HepG2 (cell line): ENCODE measurements around the gene MEX3A. TPM values are rescaled to one million over a fixed set of nuclear protein-coding genes. Genes with fewer than 3 reads are reported as not detected.
"Not testable (repeated sequence)": the region's sequence is repeated elsewhere in the genome, so short reads cannot be mapped to it uniquely, and the experiment has no call there.

Experiments
- ATAC-seq: fragments of 200-7000 bp; cut with Tn5 transposase; 3 replicates; pipeline ENCODE4 v1.9.1; 2020; ENCODE audit warnings: mild to moderate bottlenecking, moderate library complexity
- BruUV-seq: library from RNA; stranded (reverse); fragments of 400-500 nt; replicated peaks from 2 replicates; lab custom pipeline; 2021; lab: Mats Ljungman, UMichigan
- CTCF ChIA-PET: fragments of 300-600 bp; formaldehyde crosslinking; extraction: SDS; loops from one replicate; lab custom pipeline; 2021; ENCODE audit warnings: low total read pairs, inconsistent platforms, low intra/inter-chr PET ratio; lab: Yijun Ruan, JAX
- POLR2A ChIA-PET: fragments of 350-600 bp; sonication (Branson Sonifier 250); formaldehyde crosslinking; loops from one replicate; lab custom pipeline; 2020; ENCODE audit warnings: antibody characterized with exemption, inconsistent platforms; lab: Yijun Ruan, JAX
- DNase-seq: peaks from one replicate; pipeline ENCODE4 v3.0.0-alpha.2; 2015; ENCODE audit warnings: low spot score
- FAIRE-seq: peaks from 3 replicates; lab custom pipeline; 2011; peaks lifted over from hg19 to GRCh38; lab: Jason Lieb, UNC
- H2AFZ ChIP-seq: one replicate; pipeline ENCODE4 v1.6.1; 2011; ENCODE audit warnings: low read length, inconsistent platforms
- H3K27ac ChIP-seq: fragments of 300-600 bp; 3 replicates; pipeline ENCODE4 v1.8.0; 2011; ENCODE audit warnings: mixed run types, mild to moderate bottlenecking, mixed read lengths, low read length, inconsistent platforms; ENCODE audit not compliant: insufficient read depth; ENCODE audit errors: extremely low read length
- H3K27me3 ChIP-seq, 2 experiments: fragments of 200-600 bp in 1 of 2; 2 replicates in 1 of 2; 3 replicates in 1 of 2; pipeline versions ENCODE4 v1.6.0 to v1.8.0; 2011; ENCODE audit warnings: low read length in 2 of 2, mild to moderate bottlenecking in 2 of 2, moderate library complexity in 2 of 2, inconsistent platforms in 1 of 2; ENCODE audit not compliant: insufficient read depth in 2 of 2, control insufficient read depth in 1 of 2
- H3K36me3 ChIP-seq, 2 experiments: fragments of 200-600 bp in 1 of 2; replicated peaks in 1 of 2; 2 replicates in 1 of 2; 3 replicates in 1 of 2; pipeline versions ENCODE4 v1.5.1 to v1.8.0; 2011; ENCODE audit warnings: low read length in 2 of 2, inconsistent platforms in 1 of 2; ENCODE audit not compliant: insufficient read depth in 2 of 2, control insufficient read depth in 1 of 2
- H3K4me1 ChIP-seq: 2 replicates; pipeline ENCODE4 v1.5.1; 2012; ENCODE audit warnings: low read length, inconsistent platforms; ENCODE audit not compliant: insufficient read depth
- H3K4me2 ChIP-seq: 2 replicates; pipeline ENCODE4 v1.6.0; 2011; ENCODE audit warnings: low read depth, low read length, inconsistent platforms
- H3K4me3 ChIP-seq, 3 experiments: fragments of 200-600 bp in 1 of 3; sonication (generic), shearing (Covaris generic) in 1 of 3; replicated peaks in 1 of 3; 2 replicates each; pipeline ENCODE4 v1.5.1; 2011 to 2016; ENCODE audit warnings: low read length in 3 of 3, inconsistent platforms in 2 of 3, low read depth in 2 of 3, mild to moderate bottlenecking in 2 of 3, control low read depth in 1 of 3, mixed read lengths in 1 of 3; ENCODE audit not compliant: insufficient read depth in 1 of 3
- H3K79me2 ChIP-seq: one replicate; pipeline ENCODE4 v1.6.1; 2011; ENCODE audit warnings: low read length, inconsistent platforms; ENCODE audit not compliant: insufficient read depth
- H3K9ac ChIP-seq: 2 replicates; pipeline ENCODE4 v1.6.0; 2011; ENCODE audit warnings: mild to moderate bottlenecking, low read depth, low read length, inconsistent platforms; ENCODE audit not compliant: insufficient read depth
- H3K9me3 ChIP-seq: 2 replicates; pipeline ENCODE4 v1.5.1; 2012; ENCODE audit warnings: mild to moderate bottlenecking, low read length
- H4K20me1 ChIP-seq: 2 replicates; pipeline ENCODE4 v1.6.0; 2011; ENCODE audit warnings: inconsistent platforms, mild to moderate bottlenecking, low read length, moderate library complexity; ENCODE audit not compliant: insufficient read depth
- MEIS1 ChIP-seq: sonication (generic); formaldehyde crosslinking; IDR thresholded peaks from 2 replicates; pipeline ENCODE4 v1.9.0; 2021; ENCODE audit warnings: mild to moderate bottlenecking, missing genetic modification reagents, moderate library complexity, borderline replicate concordance
- ZNF547 ChIP-seq: sonication (generic); formaldehyde crosslinking; IDR thresholded peaks from 2 replicates; pipeline ENCODE4 v1.5.1; 2020; ENCODE audit warnings: mild to moderate bottlenecking, missing genetic modification reagents
- WGBS: methylation state at CpG from one replicate; pipeline ENCODE4 v1.1.6; 2017; ENCODE audit warnings: low lambda C conversion rate; 5-methylcytosine and 5-hydroxymethylcytosine counted together
- in situ Hi-C: cut with HindIII; loops from 2 replicates; pipeline ENCODE4 v1.10.0; 2017; ENCODE audit warnings: low pct_unique_long_range_greater_than_20kb; ENCODE audit not compliant: extremely low pct_ligation_motif_present
- intact Hi-C: fragments of 100-400 bp; cut with micrococcal nuclease; formaldehyde crosslinking; loops from one replicate; pipeline ENCODE4 v1.10.0; 2022; ENCODE audit not compliant: unreplicated experiment
- polyA plus RNA-seq, 8 experiments: library from polyadenylated mRNA; depleted of rRNA in 3 of 8; stranded (reverse) in 7 of 8; unstranded in 1 of 8; fragments of >200 nt; fragmentation: Illumina TruSeq in 4 of 8; extraction: Trizol in 4 of 8; gene quantifications; 2 replicates each; pipeline versions ENCODE4 v1.2.1 to v1.2.3, GENCODE V29; 2011 to 2016; ENCODE audit warnings: low read depth in 4 of 8, missing spikeins in 1 of 8, mixed read lengths in 1 of 8; ENCODE audit not compliant: insufficient read depth in 1 of 8
- total RNA-seq, 5 experiments: library from RNA; depleted of rRNA; stranded (reverse); fragments of >200 nt; fragmentation: Illumina TruSeq; extraction: Trizol; gene quantifications; 2 replicates each; pipeline ENCODE4 v1.2.3, GENCODE V29; 2016; ENCODE audit warnings: low read depth in 1 of 5

Gene MEX3A
- total and polyA plus RNA-seq, 2 of the 13 experiments (the other 11 are each of a cell fraction or from before 2014, with no cell fraction given), result 7.6 to 9.1 TPM

GRCh38 chr1:156042828-156043227, 39.4 kb downstream of the MEX3A start:
- intact Hi-C loops (no loop called here), in situ Hi-C loops (no loop called here)
- WGBS, result 91% methylated on average over 3 of the region's 3 CpGs
- Histone ChIP-seq H3K27me3 (no peaks in the 10 kb centered on the region), H3K79me2 (no peaks in the 10 kb centered on the region), H3K9ac (no peak overlapping the region), H3K4me3 (no peak overlapping the region), H3K36me3 (peaks cover 10 to 37% of the 10 kb centered on the region in 2 experiments; a peak in 4 of 5 replicates), H4K20me1 (no peaks in the 10 kb centered on the region), H3K9me3 (no peaks in the 10 kb centered on the region), H2AFZ (no peak overlapping the region), H3K27ac (no peak overlapping the region), H3K4me2 (no peak overlapping the region), H3K4me1 (peaks cover 17% of the 10 kb centered on the region)
- DNase-seq (no peak), FAIRE-seq (no peak), ATAC-seq (no peak)
- ChIA-PET CTCF (no interaction called here), POLR2A (no interaction called here)
- TF ChIP-seq ZNF547 (CRISPR knock-in tag), result no peak
- TF ChIP-seq MEIS1 (CRISPR knock-in tag), result no peak
- no TSS peak for BruUV-seq

- FAIRE-seq, H2AFZ ChIP-seq, H3K4me2 ChIP-seq, BruUV-seq, H3K79me2 ChIP-seq, H3K27ac ChIP-seq, H3K9ac ChIP-seq, DNase-seq, POLR2A ChIA-PET, H3K4me1 ChIP-seq, H3K27me3 ChIP-seq, ATAC-seq, in situ Hi-C loops, intact Hi-C loops, H4K20me1 ChIP-seq, H3K4me3 ChIP-seq, CTCF ChIA-PET, H3K9me3 ChIP-seq: not testable (repeated sequence)
- H3K36me3 ChIP-seq, result peaks cover 2 to 10% of the 10 kb centered on the region in 2 experiments; a peak in 3 of 5 replicates
- WGBS, result 97% methylated on average over 4 of the region's 4 CpGs
These were observed 47.3 kb downstream of the MEX3A start for GRCh38 chr1:156034991-156035390.
